K562 (cell line): ENCODE data around the gene NT5C1A. TPM values are rescaled to one million over a fixed set of nuclear protein-coding genes. Genes with fewer than 3 reads are reported as not detected.

Experiments
- ATAC-seq: fragments of 200-7000 bp; cut with Tn5 transposase; 3 replicates; pipeline ENCODE4 v1.9.1; 2020; ENCODE audit warnings: moderate library complexity
- BruUV-seq: library from RNA; stranded (reverse); fragments of 400-500 nt; replicated peaks from 2 replicates; lab custom pipeline; 2021; lab: Mats Ljungman, UMichigan
- CTCF ChIA-PET: fragments of 300-600 bp; formaldehyde crosslinking; extraction: SDS; loops from one replicate; lab custom pipeline; 2021; ENCODE audit warnings: low intra/inter-chr PET ratio; lab: Yijun Ruan, JAX
- POLR2A ChIA-PET: fragments of 300-600, 350-650 bp; sonication (Branson Sonifier 250); formaldehyde crosslinking; extraction: SDS; loops from one replicate; lab custom pipeline; 2021; ENCODE audit warnings: antibody characterized with exemption, inconsistent platforms; lab: Yijun Ruan, JAX
- DNase-seq, 4 experiments: peaks; one replicate each; pipeline versions ENCODE4 v3.0.0 to v3.0.0-alpha.2; 2011 to 2018; ENCODE audit warnings: low spot score in 3 of 4, mixed read lengths in 3 of 4; ENCODE audit errors: extremely low read depth in 1 of 4
- FAIRE-seq: peaks from 2 replicates; lab custom pipeline; 2011; peaks lifted over from hg19 to GRCh38; lab: Jason Lieb, UNC
- H2AFZ ChIP-seq: 2 replicates; pipeline ENCODE4 v1.6.0; 2011; ENCODE audit warnings: low read depth, low read length, control low read depth, inconsistent platforms
- H3K27ac ChIP-seq: fragments of 200-600 bp; 3 replicates; pipeline ENCODE4 v1.8.0; 2011; ENCODE audit warnings: low read depth, mild to moderate bottlenecking, control low read depth, inconsistent platforms, low read length, moderate library complexity, mixed read lengths; ENCODE audit errors: extremely low read depth
- H3K27me3 ChIP-seq, 2 experiments: fragments of 300-600 bp in 1 of 2; 2 replicates in 1 of 2; 3 replicates in 1 of 2; pipeline versions ENCODE4 v1.6.0 to v1.8.0; 2011; ENCODE audit warnings: inconsistent platforms in 2 of 2, low read length in 2 of 2, mild to moderate bottlenecking in 1 of 2, mixed read lengths in 1 of 2, moderate library complexity in 1 of 2; ENCODE audit not compliant: control insufficient read depth in 2 of 2, insufficient read depth in 2 of 2
- H3K36me3 ChIP-seq: fragments of 300-600 bp; 3 replicates; pipeline ENCODE4 v1.8.0; 2011; ENCODE audit warnings: mild to moderate bottlenecking, low read length, inconsistent platforms; ENCODE audit not compliant: control insufficient read depth, insufficient read depth
- H3K4me1 ChIP-seq, 2 experiments: fragments of 200-600 bp in 1 of 2; replicated peaks in 1 of 2; 2 replicates in 1 of 2; 3 replicates in 1 of 2; pipeline versions ENCODE4 v1.5.1 to v1.8.0; 2011; ENCODE audit warnings: inconsistent platforms in 2 of 2, low read length in 2 of 2, mild to moderate bottlenecking in 1 of 2, mixed read lengths in 1 of 2, moderate library complexity in 1 of 2; ENCODE audit not compliant: control insufficient read depth in 2 of 2, insufficient read depth in 2 of 2
- H3K4me2 ChIP-seq: 2 replicates; pipeline ENCODE4 v1.6.1; 2011; ENCODE audit warnings: low read length, control low read depth, inconsistent platforms, mixed read lengths; ENCODE audit not compliant: insufficient read depth
- H3K4me3 ChIP-seq: fragments of 200-600 bp; sonication (generic), shearing (Covaris generic); 2 replicates; pipeline ENCODE4 v1.5.1; 2016; ENCODE audit warnings: control low read depth, inconsistent platforms
- H3K79me2 ChIP-seq: fragments of 200-600 bp; 3 replicates; pipeline ENCODE4 v1.8.0; 2011; ENCODE audit warnings: low read length, inconsistent platforms; ENCODE audit not compliant: control insufficient read depth, insufficient read depth
- H3K9ac ChIP-seq, 2 experiments: 2 replicates each; pipeline versions ENCODE4 v1.6.0 to v1.6.1; 2011; ENCODE audit warnings: low read depth in 2 of 2, low read length in 2 of 2, control low read depth in 1 of 2, inconsistent platforms in 1 of 2, mild to moderate bottlenecking in 1 of 2, mixed read lengths in 1 of 2; ENCODE audit not compliant: insufficient read depth in 1 of 2
- H3K9me1 ChIP-seq: one replicate; pipeline ENCODE4 v1.6.0; 2011; ENCODE audit warnings: inconsistent platforms, mild to moderate bottlenecking, low read length, moderate library complexity; ENCODE audit not compliant: control insufficient read depth, insufficient read depth
- H3K9me3 ChIP-seq: replicated peaks from 2 replicates; pipeline ENCODE4 v1.5.1; 2011; ENCODE audit warnings: low read depth, low read length, inconsistent platforms; ENCODE audit not compliant: control insufficient read depth, insufficient read depth
- H4K20me1 ChIP-seq: replicated peaks from 2 replicates; pipeline ENCODE4 v1.6.1; 2011; ENCODE audit warnings: low read length, inconsistent platforms, mixed read lengths; ENCODE audit not compliant: control insufficient read depth, insufficient read depth
- ADNP ChIP-seq: fragments of 200-800 bp; sonication (Bioruptor generic); IDR thresholded peaks from 2 replicates; pipeline ENCODE4 v1.6.1; 2016; ENCODE audit warnings: missing genetic modification characterization, missing compliant biosample characterization
- ARID3A ChIP-seq: IDR thresholded peaks from 2 replicates; pipeline ENCODE4 v1.6.1; 2012; ENCODE audit warnings: low read depth, low read length, improper control_type of control experiment, borderline replicate concordance
- CBFA2T3 ChIP-seq: fragments of 450-650 bp; IDR thresholded peaks from 2 replicates; pipeline ENCODE4 v1.6.1; 2017
- GATA2 ChIP-seq: sonication (generic); formaldehyde crosslinking; IDR thresholded peaks from 2 replicates; pipeline ENCODE4 v1.4.0; 2020; ENCODE audit warnings: mild to moderate bottlenecking, missing genetic modification reagents
- GTF2B ChIP-seq: IDR thresholded peaks from 2 replicates; pipeline ENCODE4 v1.6.1; 2011; ENCODE audit not compliant: insufficient read length; ENCODE audit errors: extremely low read depth
- KDM1A ChIP-seq, 2 experiments: fragments of 450-650 bp; IDR thresholded peaks; 2 replicates each; pipeline ENCODE4 v1.6.1; 2016; ENCODE audit warnings: mild to moderate bottlenecking in 2 of 2
- LEF1 ChIP-seq: fragments of 450-650 bp; IDR thresholded peaks from 2 replicates; pipeline ENCODE4 v1.6.1; 2016; ENCODE audit warnings: mild to moderate bottlenecking
- MIER1 ChIP-seq: fragments of 450-650 bp; IDR thresholded peaks from 2 replicates; pipeline ENCODE4 v1.6.1; 2016; ENCODE audit warnings: antibody characterized with exemption, mild to moderate bottlenecking, low read depth
- MTA3 ChIP-seq: fragments of 450-650 bp; formaldehyde crosslinking; IDR thresholded peaks from 2 replicates; pipeline ENCODE4 v1.6.1; 2017; ENCODE audit warnings: mild to moderate bottlenecking, borderline replicate concordance
- MXI1 ChIP-seq: IDR thresholded peaks from 2 replicates; pipeline ENCODE4 v1.6.1; 2011; ENCODE audit warnings: low read depth, mild to moderate bottlenecking, improper control_type of control experiment, low read length
- NBN ChIP-seq: fragments of 450-650 bp; IDR thresholded peaks from 2 replicates; pipeline ENCODE4 v1.6.1; 2016; ENCODE audit warnings: low read depth, mild to moderate bottlenecking
- RCOR1 ChIP-seq, 2 experiments: IDR thresholded peaks; 2 replicates each; pipeline ENCODE4 v1.6.1; 2012; ENCODE audit warnings: low read depth in 2 of 2, low read length in 2 of 2, borderline replicate concordance in 1 of 2, improper control_type of control experiment in 1 of 2
- SMAD3 ChIP-seq: fragments of 450-650 bp; formaldehyde crosslinking; conservative IDR thresholded peaks from 2 replicates; pipeline ENCODE4 v1.4.0; 2020; ENCODE audit warnings: mild to moderate bottlenecking
- STAT5B ChIP-seq: fragments of 250-450 bp; sonication (Bioruptor Pico); IDR thresholded peaks from 2 replicates; pipeline ENCODE4 v1.8.0; 2021; ENCODE audit warnings: mild to moderate bottlenecking, inconsistent platforms
- ZHX1 ChIP-seq: fragments of 150-350 bp; conservative IDR thresholded peaks from 2 replicates; pipeline ENCODE4 v1.6.1; 2014; ENCODE audit warnings: low read length
- ZNF586 ChIP-seq: fragments of 450-650 bp; formaldehyde crosslinking; conservative IDR thresholded peaks from 2 replicates; pipeline ENCODE4 v1.4.0; 2020; ENCODE audit warnings: mild to moderate bottlenecking, moderate library complexity
- ZNF785 ChIP-seq: fragments of 250-450 bp; sonication (Bioruptor Pico); IDR thresholded peaks from 2 replicates; pipeline ENCODE4 v1.4.0; 2020; ENCODE audit warnings: mild to moderate bottlenecking
- WGBS: fragments of 100-300 bp; shearing (Covaris generic); methylation state at CpG from one replicate; pipeline ENCODE4 v1.1.6; 2016; ENCODE audit warnings: low coverage, mixed read lengths; ENCODE audit not compliant: insufficient coverage; ENCODE audit errors: missing lambda C conversion rate; 5-methylcytosine and 5-hydroxymethylcytosine counted together
- in situ Hi-C: fragments of 300-500 bp; cut with MboI; formaldehyde crosslinking; loops from 4 replicates; pipeline ENCODE4 v1.15.0; 2018; ENCODE audit warnings: inconsistent platforms, mixed read lengths
- intact Hi-C: fragments of 100-400 bp; cut with micrococcal nuclease; formaldehyde crosslinking; loops from 2 replicates; pipeline ENCODE4 v1.14.2; 2022
- polyA plus RNA-seq, 8 experiments: library from polyadenylated mRNA; depleted of rRNA in 4 of 8; stranded (reverse) in 5 of 8; unstranded in 3 of 8; fragments of >200 nt; fragmentation: Nextera tagmentation in 2 of 8; fragmentation: Illumina TruSeq in 1 of 8; extraction: Ambion mirVana in 2 of 8; extraction: Trizol in 1 of 8; gene quantifications; 2 replicates each; pipeline versions ENCODE4 v1.2.1 to v1.2.3, GENCODE V29; 2011 to 2014; ENCODE audit warnings: inconsistent platforms in 1 of 8, missing spikeins in 1 of 8
- total RNA-seq, 7 experiments: library from RNA; depleted of rRNA in 6 of 7; stranded (reverse); fragments of >200 nt in 6 of 7; fragmentation: Illumina TruSeq in 2 of 7; extraction: Trizol in 2 of 7; gene quantifications; 2 replicates each; pipeline versions ENCODE4 v1.2.1 to v1.2.3, GENCODE V29; 2011 to 2021; ENCODE audit warnings: low replicate concordance in 1 of 7

NT5C1A gene
- total and polyA plus RNA-seq, 9 of the 15 experiments (the other 6 are each of a cell fraction or from before 2014, with no cell fraction given), result not detected

- H3K36me3 ChIP-seq, result no peaks in the 10 kb centered on the region
- in situ Hi-C loops, result no loop called here
- FAIRE-seq, result peak; percentile 55
- H3K4me3 ChIP-seq, result no peak overlapping the region
- intact Hi-C loops, result no loop called here
- H3K79me2 ChIP-seq, result no peaks in the 10 kb centered on the region
- H3K4me2 ChIP-seq, result no peak overlapping the region
- POLR2A ChIA-PET, result interaction anchor here (1.2 to 2.4 kb wide), 2 partner anchors 14 to 15 kb away, joined by 4 to 12 read pairs; no protein-coding TSS in a partner anchor
- H3K4me1 ChIP-seq, result peaks cover 3 to 12% of the 10 kb centered on the region in 2 experiments; a peak in 3 of 5 replicates
- peaks cover 3% of the 10 kb centered on the region for H3K9me1 ChIP-seq
- peaks cover 53 to 79% of the 10 kb centered on the region in 2 experiments for H3K27me3 ChIP-seq
- CTCF ChIA-PET, result interaction anchor here (0.7 kb wide), 1 partner anchor 407 kb away, joined by 3 read pairs; no protein-coding TSS in a partner anchor
- no TSS peak for BruUV-seq
- ATAC-seq, result no peak
- WGBS, result 37% methylated on average over 16 of the region's 16 CpGs
- DNase-seq, result peak in 2 of 4 experiments; percentile 27 to 31
- H4K20me1 ChIP-seq, result peaks cover 18% of the 10 kb centered on the region; the same call in 1 of the 2 replicates
- H3K27ac ChIP-seq, result no peak overlapping the region
- H2AFZ ChIP-seq, result no peak overlapping the region
- H3K9me3 ChIP-seq, result no peaks in the 10 kb centered on the region
- H3K9ac ChIP-seq, result 0 out of 4 replicates have a peak overlapping the region, but pooled peaks of 1 of the 2 experiments have one; percentile 53
- TF ChIP-seq KDM1A (IDR thresholded peaks at IDR 0.05), result peak; percentile 53 to 67; a peak in 2 of 4 replicates
- no peak for TF ChIP-seq MIER1
- no peak for TF ChIP-seq GTF2B
- no peak for TF ChIP-seq MXI1
- TF ChIP-seq NBN, result no peak
- TF ChIP-seq ZNF586, result no peak
- peak; percentile 78; the same call in 1 of the 2 replicates for TF ChIP-seq ADNP (tag)
- no peak for TF ChIP-seq ZHX1
- 0 out of 2 replicates have a peak, but pooled peaks have one; percentile 12 for TF ChIP-seq CBFA2T3
- TF ChIP-seq SMAD3, result no peak
- TF ChIP-seq STAT5B (CRISPR knock-in tag), result no peak
- 0 out of 4 replicates have a peak, but pooled peaks of 1 of the 2 experiments have one; percentile 12 for TF ChIP-seq RCOR1 (IDR thresholded peaks at IDR 0.05; ENCODE audit: borderline replicate concordance in 1 of 2, low read depth in 2 of 2, low read length in 2 of 2)
- no peak for TF ChIP-seq ZNF785
- no peak for TF ChIP-seq LEF1
- no peak for TF ChIP-seq ARID3A
- no peak for TF ChIP-seq GATA2 (CRISPR knock-in tag)
- TF ChIP-seq MTA3, result no peak
Observed at GRCh38 chr1:39631361-39632322, 40.3 kb downstream of the NT5C1A start.
